Skeletal muscle tissue (tissue), 4 donors: Measurements from ENCODE around the gene RPS23. TPM values are rescaled to one million over a fixed set of nuclear protein-coding genes. Genes with fewer than 3 reads are reported as not detected.

Experiments used
- H3K27ac ChIP-seq: one replicate; pipeline ENCODE4 v1.7.0; 2013; ENCODE audit warnings: mild to moderate bottlenecking, low read depth, low read length, inconsistent platforms
- H3K27me3 ChIP-seq, 3 donors: one replicate each; pipeline ENCODE4 v1.7.0; 2013; ENCODE audit warnings: low read length in 3 of 3; ENCODE audit not compliant: control insufficient read depth in 3 of 3, insufficient read depth in 3 of 3
- H3K36me3 ChIP-seq, 3 donors: one replicate each; pipeline ENCODE4 v1.7.0; 2013; ENCODE audit warnings: low read length in 3 of 3; ENCODE audit not compliant: control insufficient read depth in 3 of 3, insufficient read depth in 3 of 3
- H3K4me1 ChIP-seq, 3 donors: one replicate each; pipeline ENCODE4 v1.7.0; 2013; ENCODE audit warnings: low read length in 3 of 3, mild to moderate bottlenecking in 3 of 3; ENCODE audit not compliant: control insufficient read depth in 3 of 3, insufficient read depth in 3 of 3
- H3K4me3 ChIP-seq, 3 donors: one replicate each; pipeline ENCODE4 v1.7.0; 2013; ENCODE audit warnings: low read length in 3 of 3
- H3K9ac ChIP-seq, 3 donors: one replicate each; pipeline ENCODE4 v1.7.0; 2013; ENCODE audit warnings: low read length in 3 of 3, mild to moderate bottlenecking in 3 of 3, moderate library complexity in 2 of 3, low read depth in 1 of 3
- H3K9me3 ChIP-seq, 3 donors: one replicate each; pipeline ENCODE4 v1.7.0; 2013; ENCODE audit warnings: low read length in 3 of 3; ENCODE audit not compliant: control insufficient read depth in 3 of 3
- total RNA-seq: library from RNA; depleted of rRNA; stranded (reverse); fragments of >200 nt; gene quantifications from one replicate; pipeline ENCODE4 v1.2.3, GENCODE V29; 2014
- donor health status: Osteomylitis.

RPS23 gene
- total RNA-seq, 1 donor from 2014 or later = 9,051 TPM

DNA sequence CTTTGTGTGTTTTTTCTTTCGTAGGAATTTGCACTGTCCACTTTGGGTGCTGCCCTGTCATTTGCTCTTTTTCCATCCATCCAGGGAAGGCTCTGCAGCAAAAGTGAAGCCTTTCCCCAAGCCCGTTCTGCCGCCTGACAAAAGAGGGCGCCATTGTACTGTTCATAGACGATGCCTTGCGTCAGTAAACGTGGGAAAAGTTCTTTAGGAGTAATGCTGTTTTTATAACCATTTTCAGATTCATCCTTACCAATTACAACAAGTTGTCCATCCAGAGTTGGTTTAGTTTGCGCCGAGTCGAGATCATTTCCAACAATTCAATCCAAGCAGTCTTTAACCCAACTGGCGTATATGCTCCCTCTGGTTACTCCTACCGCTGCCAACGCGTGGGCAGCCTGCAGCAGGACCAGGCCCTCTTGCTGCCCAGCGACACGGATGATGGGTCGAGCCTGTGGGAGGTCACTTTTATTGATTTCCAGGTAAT, 34.3 kb upstream of the RPS23 start:
- Histone ChIP-seq H3K9ac (peak overlapping the region in 1 of 3 donors; percentile 10), H3K9me3 (no peaks in the 10 kb centered on the region), H3K36me3 (peaks cover 0 to 5% (median 0%) of the 10 kb centered on the region in 3 donors), H3K4me3 (no peak overlapping the region), H3K27ac (no peak overlapping the region), H3K27me3 (no peaks in the 10 kb centered on the region), H3K4me1 (peaks cover 0 to 4% (median 0%) of the 10 kb centered on the region in 3 donors)

DNA sequence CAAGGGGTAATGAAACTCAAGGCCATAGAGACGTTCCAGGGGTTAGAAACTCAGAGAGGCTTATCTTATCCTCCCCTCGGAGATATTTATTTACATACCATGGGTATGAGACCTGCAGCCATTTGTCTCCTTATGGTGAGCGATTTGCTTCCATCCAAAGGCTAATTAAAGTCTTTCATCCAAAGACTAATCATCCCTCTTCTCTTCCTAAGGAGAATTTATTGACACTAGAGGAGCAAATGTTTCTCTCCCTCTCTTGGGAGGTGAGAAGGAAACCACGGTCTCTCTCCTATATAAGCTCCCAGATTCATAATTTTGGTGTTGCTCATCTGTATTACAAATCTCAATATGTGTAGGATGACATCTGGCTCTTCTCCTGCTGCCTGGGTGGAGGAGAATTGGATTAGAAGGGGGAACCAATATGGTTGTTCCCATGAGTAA, 31.0 kb upstream of the RPS23 start:
- no peak overlapping the region for H3K4me3 ChIP-seq
- H3K9ac ChIP-seq = no peak overlapping the region
- H3K9me3 ChIP-seq = no peaks in the 10 kb centered on the region
- H3K27me3 ChIP-seq = no peaks in the 10 kb centered on the region
- H3K4me1 ChIP-seq = no peaks in the 10 kb centered on the region
- peaks cover 0 to 5% (median 0%) of the 10 kb centered on the region in 3 donors for H3K36me3 ChIP-seq
- no peak overlapping the region for H3K27ac ChIP-seq

DNA sequence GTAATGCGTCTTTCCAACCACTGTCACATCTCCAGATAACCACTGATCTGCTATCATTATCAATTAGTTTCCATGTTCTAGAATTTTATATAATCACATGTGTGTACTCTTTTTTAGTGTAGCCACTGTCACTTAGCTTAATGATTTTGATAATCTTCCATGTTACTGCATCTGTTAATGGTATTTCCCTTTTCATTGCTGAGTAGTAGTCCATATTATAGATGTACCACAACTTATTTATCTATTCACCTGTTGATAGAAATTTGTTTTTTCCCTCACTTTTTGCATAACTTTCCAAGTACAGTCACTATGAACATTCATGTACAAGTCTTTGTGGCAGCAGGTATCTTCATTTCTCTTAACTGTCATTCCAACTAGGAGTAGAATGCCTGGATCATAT, 30.3 kb upstream of the RPS23 start:
- Histone ChIP-seq H3K36me3 (peaks cover 0 to 5% (median 0%) of the 10 kb centered on the region in 3 donors), H3K4me3 (no peak overlapping the region), H3K4me1 (no peaks in the 10 kb centered on the region), H3K9ac (no peak overlapping the region), H3K9me3 (no peaks in the 10 kb centered on the region), H3K27ac (no peak overlapping the region), H3K27me3 (no peaks in the 10 kb centered on the region)

DNA sequence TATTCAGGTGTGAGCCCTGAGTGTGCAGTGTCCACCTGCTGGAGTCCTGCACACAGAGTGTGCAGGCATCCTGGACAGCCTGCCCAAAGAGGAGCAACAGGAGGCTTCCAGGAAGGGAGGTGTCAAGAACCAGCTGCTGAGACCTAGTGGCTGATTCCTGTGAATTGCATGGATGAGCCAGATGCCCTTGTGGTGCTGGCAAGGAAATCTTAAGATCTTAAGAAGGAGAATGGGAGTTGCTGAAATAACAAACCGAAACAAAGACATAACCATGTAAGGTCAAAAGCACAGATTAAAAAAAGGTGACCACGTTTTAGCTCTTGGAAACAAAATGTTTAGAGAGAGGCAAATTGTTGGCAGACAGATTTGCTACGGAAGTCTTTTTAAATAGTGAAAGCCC, 29.3 kb upstream of the RPS23 start:
- Histone ChIP-seq H3K9me3 (no peaks in the 10 kb centered on the region), H3K4me1 (no peaks in the 10 kb centered on the region), H3K9ac (no peak overlapping the region), H3K4me3 (no peak overlapping the region), H3K36me3 (peaks cover 0 to 5% (median 0%) of the 10 kb centered on the region in 3 donors), H3K27ac (no peak overlapping the region), H3K27me3 (no peaks in the 10 kb centered on the region)

DNA sequence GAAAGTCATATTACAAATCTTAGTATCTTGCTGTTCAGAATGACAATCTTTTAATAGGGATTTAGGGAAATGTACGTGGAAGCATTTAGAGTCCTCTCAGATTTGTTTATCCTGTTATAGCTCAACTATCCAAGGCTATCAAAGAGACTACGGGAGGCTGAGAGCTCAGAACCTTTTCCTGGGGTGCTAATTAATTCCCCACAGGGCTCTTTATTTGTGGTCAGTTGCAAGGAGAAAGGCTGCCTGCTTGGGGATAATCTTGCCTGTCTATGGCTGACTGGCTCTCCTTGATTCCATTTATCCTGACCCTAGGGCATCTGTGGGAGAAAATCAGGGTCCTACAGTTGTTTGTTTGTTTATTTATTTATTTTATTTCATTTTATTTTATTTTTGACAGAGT, 28.0 kb upstream of the RPS23 start:
- Histone ChIP-seq H3K9me3 (no peaks in the 10 kb centered on the region), H3K27me3 (no peaks in the 10 kb centered on the region), H3K4me3 (no peak overlapping the region), H3K27ac (no peak overlapping the region), H3K9ac (no peak overlapping the region), H3K36me3 (peaks cover 0 to 5% (median 0%) of the 10 kb centered on the region in 3 donors), H3K4me1 (no peaks in the 10 kb centered on the region)

DNA sequence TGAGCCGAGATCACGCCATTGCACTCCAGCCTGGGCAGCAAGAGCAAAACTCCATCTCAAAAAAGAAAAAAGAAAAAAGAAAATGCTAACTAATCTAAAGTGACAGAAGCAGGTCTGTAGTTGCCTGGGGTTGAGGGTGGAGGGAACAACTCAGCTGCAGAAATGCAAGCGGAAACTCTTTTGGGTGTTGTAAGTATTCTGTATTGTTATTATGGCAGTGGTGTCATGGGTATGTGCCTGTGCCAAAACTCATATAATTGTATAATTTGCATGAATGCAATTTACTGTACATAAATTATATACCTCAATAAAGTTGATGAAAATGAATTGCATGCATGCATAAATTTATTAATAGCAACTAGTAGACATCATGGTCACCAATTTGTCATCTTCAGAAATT, 23.0 kb upstream of the RPS23 start:
- H3K27me3 ChIP-seq = no peaks in the 10 kb centered on the region
- H3K4me1 ChIP-seq = no peaks in the 10 kb centered on the region
- no peak overlapping the region for H3K27ac ChIP-seq
- H3K4me3 ChIP-seq = no peak overlapping the region
- H3K9me3 ChIP-seq = no peaks in the 10 kb centered on the region
- no peaks in the 10 kb centered on the region for H3K36me3 ChIP-seq
- no peak overlapping the region for H3K9ac ChIP-seq

DNA sequence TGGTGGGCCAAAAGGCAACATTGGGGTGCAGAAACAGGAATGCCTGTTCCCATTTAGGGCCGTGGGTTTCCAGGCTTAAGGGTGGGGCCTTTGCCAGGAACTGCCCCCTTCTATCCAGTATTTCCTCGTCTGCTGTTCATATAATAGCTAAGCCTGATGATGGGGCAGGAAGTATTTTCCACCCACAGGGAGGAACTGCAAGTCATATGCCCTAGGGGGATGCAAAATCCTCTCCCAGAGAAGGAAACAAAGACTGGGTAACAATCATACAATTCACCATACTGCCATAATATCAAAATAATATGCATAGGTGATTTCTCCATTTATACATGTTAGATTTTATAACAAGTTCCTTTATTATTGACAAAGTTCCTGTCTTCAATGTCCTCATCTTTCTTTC, 20.5 kb upstream of the RPS23 start:
- H3K27me3 ChIP-seq = no peaks in the 10 kb centered on the region
- no peak overlapping the region for H3K27ac ChIP-seq
- no peaks in the 10 kb centered on the region for H3K4me1 ChIP-seq
- no peaks in the 10 kb centered on the region for H3K36me3 ChIP-seq
- H3K9ac ChIP-seq = no peak overlapping the region
- no peaks in the 10 kb centered on the region for H3K9me3 ChIP-seq
- no peak overlapping the region for H3K4me3 ChIP-seq

DNA sequence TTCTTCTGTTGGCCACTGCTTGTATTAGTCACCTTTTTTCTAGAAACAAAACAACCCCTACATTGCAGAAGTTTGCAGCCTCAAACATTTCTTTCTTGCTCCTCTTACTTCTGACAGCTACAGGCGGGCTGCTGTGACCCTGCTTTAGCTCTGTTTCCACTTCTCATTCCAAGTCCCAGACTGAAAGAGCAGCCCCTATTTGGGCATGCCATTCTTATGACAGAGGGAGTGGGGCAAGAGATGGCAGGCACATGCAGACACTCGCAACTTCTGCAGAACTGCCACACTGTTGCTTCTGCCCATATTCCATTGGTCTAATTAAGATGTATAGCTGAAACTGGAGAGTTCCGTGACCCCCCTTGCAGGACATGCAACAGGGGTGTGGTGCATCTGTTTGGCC, 19.6 kb upstream of the RPS23 start:
- Histone ChIP-seq H3K9me3 (no peaks in the 10 kb centered on the region), H3K27ac (no peak overlapping the region), H3K27me3 (no peaks in the 10 kb centered on the region), H3K36me3 (no peaks in the 10 kb centered on the region), H3K4me1 (no peaks in the 10 kb centered on the region), H3K9ac (no peak overlapping the region), H3K4me3 (no peak overlapping the region)

DNA sequence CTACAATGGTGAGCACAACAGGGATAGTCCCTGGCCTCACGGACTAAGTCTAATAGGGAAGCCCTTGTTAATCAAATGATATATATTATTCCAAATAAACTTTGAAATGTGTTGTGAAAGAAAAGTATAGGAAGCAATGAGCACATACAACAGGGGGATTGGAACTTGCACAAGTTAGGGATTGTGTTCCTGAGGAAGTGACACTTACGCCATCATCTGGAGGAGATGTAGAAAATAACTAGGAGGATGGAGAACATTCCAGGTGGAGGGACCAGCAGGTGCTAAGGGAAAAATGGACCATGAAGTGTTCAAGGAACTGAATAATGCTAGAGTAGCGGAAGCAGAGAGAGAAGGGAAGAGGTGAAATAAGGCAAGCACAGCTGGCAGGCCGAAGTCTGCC, 18.8 kb upstream of the RPS23 start:
- Histone ChIP-seq H3K9me3 (no peaks in the 10 kb centered on the region), H3K36me3 (no peaks in the 10 kb centered on the region), H3K27ac (no peak overlapping the region), H3K4me3 (no peak overlapping the region), H3K27me3 (no peaks in the 10 kb centered on the region), H3K9ac (no peak overlapping the region), H3K4me1 (no peaks in the 10 kb centered on the region)

DNA sequence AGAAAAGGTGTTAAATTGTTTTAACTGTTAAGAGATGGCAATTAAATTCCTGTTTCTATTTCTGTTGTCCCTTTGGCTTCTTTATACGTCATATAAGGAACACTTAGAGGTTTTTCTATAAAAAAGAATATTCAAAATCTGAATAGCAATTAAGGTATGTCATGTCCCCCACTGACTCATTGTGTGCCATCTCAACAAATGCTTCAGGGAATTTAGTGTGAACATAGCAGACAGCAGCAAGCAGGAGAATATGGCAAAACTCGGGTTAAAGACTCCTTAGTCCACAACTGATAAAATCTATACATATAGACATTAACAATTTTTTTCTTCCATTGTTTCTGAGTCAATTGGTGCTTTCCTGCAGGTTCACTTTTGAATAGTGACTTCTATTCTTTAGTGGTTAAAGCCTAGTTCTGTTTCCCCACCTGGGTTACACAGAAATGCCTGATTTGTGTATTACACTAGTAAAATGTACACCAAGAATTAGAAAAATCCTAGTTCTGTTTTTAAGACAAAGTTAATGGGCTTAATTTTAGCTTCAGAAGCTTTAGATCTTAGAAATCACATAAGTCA, 17.9 kb upstream of the RPS23 start:
- no peaks in the 10 kb centered on the region for H3K27me3 ChIP-seq
- H3K9ac ChIP-seq = no peak overlapping the region
- no peak overlapping the region for H3K27ac ChIP-seq

More for the DNA sequence above, 17.9 kb upstream of the RPS23 start:
- Histone ChIP-seq H3K4me3 (no peak overlapping the region), H3K36me3 (no peaks in the 10 kb centered on the region), H3K9me3 (no peaks in the 10 kb centered on the region), H3K4me1 (peaks cover 0 to under 1% (median 0%) of the 10 kb centered on the region in 3 donors)
